ENCODE data around the gene CDC16.

- TF ChIP-seq CTCF (IDR thresholded peaks at IDR 0.05; ENCODE audit: low read length) (no peak), EZH2 (IDR thresholded peaks at IDR 0.05; ENCODE audit: borderline replicate concordance, low read length) (no peak)
Observed at GRCh38 chr13:114299604-114300305, 65.1 kb downstream of the CDC16 start.
